IMR-90 (cell line): ENCODE data around the gene SCAF1. TPM values are rescaled to one million over a fixed set of nuclear protein-coding genes. Genes with fewer than 3 reads are reported as not detected.
A peak's percentile ranks its signal among the peaks of the same experiment; 100 is the strongest.

Experiments used
- ATAC-seq: fragments of 200-7000 bp; cut with Tn5 transposase; 2 replicates; pipeline ENCODE4 v1.9.1; 2020; ENCODE audit warnings: low read depth, mild to moderate bottlenecking, moderate library complexity
- BruUV-seq: library from RNA; stranded (reverse); fragments of 400-500 nt; replicated peaks from 2 replicates; lab custom pipeline; 2021; lab: Mats Ljungman, UMichigan
- CTCF ChIA-PET: fragments of 300-600 bp; formaldehyde crosslinking; extraction: SDS; loops from one replicate; lab custom pipeline; 2021; ENCODE audit warnings: antibody characterized with exemption; lab: Yijun Ruan, JAX
- POLR2A ChIA-PET: fragments of 300-600 bp; sonication (Branson Sonifier 250); formaldehyde crosslinking; loops from one replicate; lab custom pipeline; 2022; ENCODE audit warnings: antibody characterized with exemption; ENCODE audit not compliant: unreplicated experiment; lab: Charles Lee
- DNase-seq: peaks from one replicate; pipeline ENCODE4 v3.0.0; 2013
- H2AFZ ChIP-seq: replicated peaks from 2 replicates; pipeline ENCODE3; 2013; ENCODE audit warnings: low read length, mild to moderate bottlenecking; ENCODE audit not compliant: poor library complexity
- H2AK5ac ChIP-seq: 2 replicates; pipeline ENCODE4 v1.6.1; 2013; ENCODE audit warnings: low read depth, low read length, inconsistent platforms
- H2AK9ac ChIP-seq: replicated peaks from 2 replicates; pipeline ENCODE3; 2013; ENCODE audit warnings: mild to moderate bottlenecking, low read depth, low read length, moderate library complexity; ENCODE audit not compliant: poor library complexity
- H2BK120ac ChIP-seq: 2 replicates; pipeline ENCODE4 v1.6.1; 2013; ENCODE audit warnings: low read depth, low read length, inconsistent platforms
- H2BK15ac ChIP-seq: 3 replicates; pipeline ENCODE4 v1.6.1; 2013; ENCODE audit warnings: low read depth, low read length, inconsistent platforms
- H2BK20ac ChIP-seq: 2 replicates; pipeline ENCODE4 v1.6.1; 2013; ENCODE audit warnings: low read depth, mild to moderate bottlenecking, inconsistent platforms, low read length, moderate library complexity
- H2BK5ac ChIP-seq: 2 replicates; pipeline ENCODE4 v1.6.1; 2013; ENCODE audit warnings: mild to moderate bottlenecking, low read depth, low read length, inconsistent platforms; ENCODE audit not compliant: poor library complexity, severe bottlenecking
- H3K14ac ChIP-seq: replicated peaks from 2 replicates; pipeline ENCODE4 v1.6.1; 2013; ENCODE audit warnings: low read depth, low read length, inconsistent platforms
- H3K18ac ChIP-seq: 2 replicates; pipeline ENCODE4 v1.6.1; 2013; ENCODE audit warnings: low read depth, low read length, control low read depth
- H3K23ac ChIP-seq: 2 replicates; pipeline ENCODE4 v1.6.1; 2013; ENCODE audit warnings: low read depth, low read length, inconsistent platforms
- H3K27ac ChIP-seq: 2 replicates; pipeline ENCODE4 v1.5.1; 2013; ENCODE audit warnings: mild to moderate bottlenecking, control low read depth, low read length; ENCODE audit not compliant: insufficient read depth
- H3K27me3 ChIP-seq: 2 replicates; pipeline ENCODE4 v1.6.1; 2013; ENCODE audit warnings: low read length; ENCODE audit not compliant: control insufficient read depth, insufficient read depth
- H3K36me3 ChIP-seq: 2 replicates; pipeline ENCODE4 v1.6.1; 2013; ENCODE audit warnings: low read length, mixed read lengths; ENCODE audit not compliant: control insufficient read depth, insufficient read depth
- H3K4ac ChIP-seq: 2 replicates; pipeline ENCODE4 v1.6.1; 2013; ENCODE audit warnings: low read depth, low read length, inconsistent platforms
- H3K4me1 ChIP-seq: 2 replicates; pipeline ENCODE4 v1.6.1; 2013; ENCODE audit warnings: low read length, mixed read lengths; ENCODE audit not compliant: control insufficient read depth, insufficient read depth
- H3K4me2 ChIP-seq: 2 replicates; pipeline ENCODE4 v1.6.1; 2013; ENCODE audit warnings: low read depth, mild to moderate bottlenecking, control low read depth, low read length, moderate library complexity
- H3K4me3 ChIP-seq: 2 replicates; pipeline ENCODE4 v1.5.1; 2013; ENCODE audit warnings: low read depth, mild to moderate bottlenecking, control low read depth, low read length, moderate library complexity; ENCODE audit not compliant: insufficient read depth
- H3K56ac ChIP-seq: 2 replicates; pipeline ENCODE4 v1.6.1; 2013; ENCODE audit warnings: low read length, inconsistent platforms; ENCODE audit not compliant: insufficient read depth; ENCODE audit errors: extremely low read depth
- H3K79me1 ChIP-seq, 2 experiments: 2 replicates each; pipeline ENCODE4 v1.6.1; 2013; ENCODE audit warnings: low read length in 2 of 2, inconsistent platforms in 1 of 2, low read depth in 1 of 2
- H3K9ac ChIP-seq: 2 replicates; pipeline ENCODE4 v1.6.1; 2013; ENCODE audit warnings: low read depth, low read length, control low read depth
- H3K9me1 ChIP-seq: 2 replicates; pipeline ENCODE4 v1.6.1; 2013; ENCODE audit warnings: low read length, inconsistent platforms; ENCODE audit not compliant: insufficient read depth
- H3K9me3 ChIP-seq: 2 replicates; pipeline ENCODE4 v1.6.1; 2013; ENCODE audit warnings: low read length; ENCODE audit not compliant: control insufficient read depth, insufficient read depth
- H4K20me1 ChIP-seq: 2 replicates; pipeline ENCODE4 v1.6.1; 2013; ENCODE audit warnings: low read length, inconsistent platforms; ENCODE audit not compliant: insufficient read depth
- H4K5ac ChIP-seq: 2 replicates; pipeline ENCODE4 v1.6.1; 2013; ENCODE audit warnings: mild to moderate bottlenecking, low read depth, low read length, control low read depth
- H4K8ac ChIP-seq, 2 experiments: 2 replicates each; pipeline ENCODE4 v1.6.1; 2013; ENCODE audit warnings: low read depth in 2 of 2, low read length in 2 of 2, control low read depth in 1 of 2, inconsistent platforms in 1 of 2
- H4K91ac ChIP-seq: 2 replicates; pipeline ENCODE4 v1.6.1; 2013; ENCODE audit warnings: low read depth, low read length, inconsistent platforms; ENCODE audit not compliant: insufficient read depth
- MAZ ChIP-seq: IDR thresholded peaks from 2 replicates; pipeline ENCODE4 v1.6.1; 2012; ENCODE audit warnings: low read depth, mild to moderate bottlenecking, low read length, improper control_type of control experiment, moderate library complexity, borderline replicate concordance
- NFE2L2 ChIP-seq: fragments of 150-350 bp; IDR thresholded peaks from 2 replicates; pipeline ENCODE4 v1.6.1; 2016; ENCODE audit warnings: low read depth, mild to moderate bottlenecking, low read length
- WGBS, 2 experiments: methylation state at CpG; one replicate each; pipeline versions ENCODE4 v1.1.5 to v1.1.7; 2013; ENCODE audit warnings: missing lambda C conversion rate in 2 of 2; ENCODE audit not compliant: insufficient read length in 1 of 2; ENCODE audit errors: extremely low coverage in 2 of 2; 5-methylcytosine and 5-hydroxymethylcytosine counted together
- dilution Hi-C: fragments of 300-500 bp; cut with HindIII; formaldehyde crosslinking; loops from one replicate; pipeline ENCODE4 v1.14.3; 2018; ENCODE audit warnings: low sequenced_read_pairs; ENCODE audit not compliant: unreplicated experiment
- in situ Hi-C: fragments of 300-500 bp; cut with MboI; formaldehyde crosslinking; loops from 3 replicates; pipeline ENCODE4 v1.14.3; 2019; ENCODE audit warnings: low sequenced_read_pairs, inconsistent platforms, mixed read lengths
- intact Hi-C: fragments of 100-400 bp; cut with micrococcal nuclease; formaldehyde crosslinking; loops from 2 replicates; pipeline ENCODE4 v1.10.0; 2022
- polyA plus RNA-seq, 3 experiments: library from polyadenylated mRNA; depleted of rRNA; stranded (reverse); fragments of >200 nt; gene quantifications; 2 replicates each; pipeline ENCODE4 v1.2.3, GENCODE V29; 2012; ENCODE audit warnings: low replicate concordance in 1 of 3
- total RNA-seq: library from RNA; depleted of rRNA; stranded (reverse); fragments of >200 nt; gene quantifications from 2 replicates; pipeline ENCODE4 v1.2.3, GENCODE V29; 2012

Gene SCAF1
- total and polyA plus RNA-seq, 2 of the 4 experiments (the other 2 are of a cell fraction) = 2.2 to 14.8 TPM

GRCh38 chr19:49637821-49638738 lies 3.9 kb upstream of the SCAF1 start:
- Histone ChIP-seq H2BK120ac (peak overlapping the region; percentile 80), H3K4me3 (peak overlapping the region; percentile 40), H3K56ac (peak overlapping the region; percentile 74; the same call in 1 of the 2 replicates), H3K9ac (peak overlapping the region; percentile 67), H3K4me2 (peak overlapping the region; percentile 91), H4K91ac (peak overlapping the region; percentile 96), H3K27me3 (no peaks in the 10 kb centered on the region), H3K23ac (peak overlapping the region; percentile 97), H4K5ac (peak overlapping the region; percentile 93), H2BK20ac (0 out of 2 replicates have a peak overlapping the region, but pooled peaks have one; percentile 37), H3K9me1 (peaks cover 3% of the 10 kb centered on the region; the same call in 1 of the 2 replicates), H3K36me3 (peaks cover 14% of the 10 kb centered on the region), H3K4ac (peak overlapping the region; percentile 96), H3K14ac (peak overlapping the region; percentile 95), H3K18ac (peak overlapping the region; percentile 66), H2AK9ac (peak overlapping the region; percentile 99), H4K20me1 (no peaks in the 10 kb centered on the region; the same call in 1 of the 2 replicates), H2AK5ac (peak overlapping the region; percentile 98), H2BK15ac (peak overlapping the region; percentile 84; the same call in 2 of the 3 replicates), H2BK5ac (peak overlapping the region; percentile 83), H4K8ac (peak overlapping the region; percentile 11 to 93), H3K9me3 (no peaks in the 10 kb centered on the region), H3K27ac (peak overlapping the region; percentile 84), H3K79me1 (peaks cover 15 to 56% of the 10 kb centered on the region in 2 experiments; a peak in 3 of 4 replicates), H2AFZ (peak overlapping the region; percentile 58), H3K4me1 (peaks cover 5% of the 10 kb centered on the region)
- TF ChIP-seq NFE2L2 = no peak
- TF ChIP-seq MAZ = peak; percentile 71; the same call in 1 of the 2 replicates
- BruUV-seq = no TSS peak
- ATAC-seq (peak; percentile 18), DNase-seq (peak; percentile 62)
- in situ Hi-C loops = no loop called here
- dilution Hi-C loops = no loop called here
- POLR2A ChIA-PET = no interaction called here
- CTCF ChIA-PET = interaction anchor here (0.6 kb wide), 1 partner anchor 30 kb away, joined by 4 read pairs; no protein-coding TSS in a partner anchor
- 0% methylated on average over 3 of the region's 19 CpGs; no CpG with 5 or more reads in 1 of the 2 experiments for WGBS, 2 experiments
- intact Hi-C loops = no loop called here
